ENCODE data around the gene CDH16. TPM values are rescaled to one million over a fixed set of nuclear protein-coding genes. Genes with fewer than 3 reads are reported as not detected.
"Not testable (repeated sequence)": the region's sequence is repeated elsewhere in the genome, so short reads cannot be mapped to it uniquely, and the experiment has no call there.

CDH16 gene, protein sequence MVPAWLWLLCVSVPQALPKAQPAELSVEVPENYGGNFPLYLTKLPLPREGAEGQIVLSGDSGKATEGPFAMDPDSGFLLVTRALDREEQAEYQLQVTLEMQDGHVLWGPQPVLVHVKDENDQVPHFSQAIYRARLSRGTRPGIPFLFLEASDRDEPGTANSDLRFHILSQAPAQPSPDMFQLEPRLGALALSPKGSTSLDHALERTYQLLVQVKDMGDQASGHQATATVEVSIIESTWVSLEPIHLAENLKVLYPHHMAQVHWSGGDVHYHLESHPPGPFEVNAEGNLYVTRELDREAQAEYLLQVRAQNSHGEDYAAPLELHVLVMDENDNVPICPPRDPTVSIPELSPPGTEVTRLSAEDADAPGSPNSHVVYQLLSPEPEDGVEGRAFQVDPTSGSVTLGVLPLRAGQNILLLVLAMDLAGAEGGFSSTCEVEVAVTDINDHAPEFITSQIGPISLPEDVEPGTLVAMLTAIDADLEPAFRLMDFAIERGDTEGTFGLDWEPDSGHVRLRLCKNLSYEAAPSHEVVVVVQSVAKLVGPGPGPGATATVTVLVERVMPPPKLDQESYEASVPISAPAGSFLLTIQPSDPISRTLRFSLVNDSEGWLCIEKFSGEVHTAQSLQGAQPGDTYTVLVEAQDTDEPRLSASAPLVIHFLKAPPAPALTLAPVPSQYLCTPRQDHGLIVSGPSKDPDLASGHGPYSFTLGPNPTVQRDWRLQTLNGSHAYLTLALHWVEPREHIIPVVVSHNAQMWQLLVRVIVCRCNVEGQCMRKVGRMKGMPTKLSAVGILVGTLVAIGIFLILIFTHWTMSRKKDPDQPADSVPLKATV
- total RNA-seq, result not detected in 2 replicates

- intact Hi-C loops (cut with micrococcal nuclease), result no loop called here
Measured at GRCh38 chr16:66918803-66919568, at the start of gene CDH16. TSS of gene CDH16 (minus strand) at chr16:66918885. CDS start at chr16:66918065, 820 bp downstream.

DNA sequence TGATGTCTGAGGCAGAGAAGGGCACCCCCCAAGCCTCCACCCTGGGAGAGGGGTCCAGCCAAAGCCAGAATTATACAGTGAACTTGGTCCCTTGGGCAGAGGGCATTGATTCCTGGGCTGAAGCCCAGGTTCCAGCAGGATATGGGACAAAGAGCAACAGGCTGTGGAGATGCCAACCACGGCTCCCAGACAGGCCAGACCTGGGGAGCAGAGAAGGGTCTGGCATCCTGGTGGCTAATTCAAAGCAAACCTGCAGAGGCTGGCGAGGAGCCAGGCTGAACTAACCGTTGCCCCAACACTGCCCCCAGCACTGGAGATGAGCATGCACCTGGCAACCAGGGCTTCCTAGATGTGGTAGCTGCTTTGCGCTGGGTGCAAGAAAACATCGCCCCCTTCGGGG lies 45.4 kb upstream of the CDH16 start:
- intact Hi-C loops (cut with micrococcal nuclease), result no loop called here

GRCh38 chr16:66961914-66962313 lies 43.2 kb upstream of the CDH16 start:
- intact Hi-C loops (cut with micrococcal nuclease), result loop anchor here (1.0 to 2.0 kb wide), 2 partner anchors 13 to 15 kb away; no protein-coding TSS in a partner anchor

DNA sequence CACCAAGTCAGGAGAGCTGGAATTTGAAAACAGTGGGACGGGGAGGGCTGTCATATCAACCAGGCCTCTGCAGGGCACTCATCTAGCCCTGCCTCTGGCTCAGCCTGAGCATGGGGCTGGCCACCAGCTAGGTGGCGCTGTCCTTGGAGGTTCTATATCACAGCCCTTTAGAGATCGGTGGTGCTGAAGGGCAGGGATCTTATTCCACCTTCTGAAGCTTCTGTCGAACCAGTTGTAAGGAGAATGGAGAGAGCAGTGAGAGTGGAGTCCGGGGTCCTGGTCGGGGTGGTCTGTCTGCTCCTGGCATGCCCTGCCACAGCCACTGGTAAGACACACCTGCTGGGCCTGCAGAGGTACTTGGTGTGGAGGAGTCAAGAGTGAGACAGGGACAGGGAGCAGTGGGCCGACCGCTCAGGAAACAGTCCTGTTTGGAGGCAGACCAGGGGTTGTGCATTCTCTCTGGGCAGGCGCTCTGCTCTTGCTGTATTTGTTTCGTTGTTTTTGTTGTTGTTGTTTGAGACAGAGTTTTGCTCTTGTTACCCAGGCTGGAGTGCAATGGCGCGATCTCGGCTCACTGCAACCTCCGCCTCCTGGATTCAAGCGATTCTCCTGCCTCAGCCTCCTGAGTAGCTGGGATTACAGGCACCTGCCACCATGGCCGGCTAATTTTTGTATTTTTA lies 42.5 kb upstream of the CDH16 start, which contains the start of gene CES3:
Gene CES3, plus strand, starts transcription at position 202 of the 680 bp plus-strand sequence. Its CDS starts 42 bp downstream, at position 244.
- intact Hi-C loops (cut with micrococcal nuclease), result loop anchor here (1.0 to 2.0 kb wide), 2 partner anchors 14 kb away; no protein-coding TSS in a partner anchor

- intact Hi-C loops (cut with micrococcal nuclease), result loop anchor here (2.0 kb wide), 1 partner anchor 15 kb away; no protein-coding TSS in a partner anchor
Measured at GRCh38 chr16:66960270-66960669, 41.6 kb upstream of the CDH16 start.

GRCh38 chr16:66959704-66960161 lies 41.0 kb upstream of the CDH16 start:
- intact Hi-C loops (cut with micrococcal nuclease), result loop anchor here (2.0 kb wide), 1 partner anchor 15 kb away; no protein-coding TSS in a partner anchor

DNA sequence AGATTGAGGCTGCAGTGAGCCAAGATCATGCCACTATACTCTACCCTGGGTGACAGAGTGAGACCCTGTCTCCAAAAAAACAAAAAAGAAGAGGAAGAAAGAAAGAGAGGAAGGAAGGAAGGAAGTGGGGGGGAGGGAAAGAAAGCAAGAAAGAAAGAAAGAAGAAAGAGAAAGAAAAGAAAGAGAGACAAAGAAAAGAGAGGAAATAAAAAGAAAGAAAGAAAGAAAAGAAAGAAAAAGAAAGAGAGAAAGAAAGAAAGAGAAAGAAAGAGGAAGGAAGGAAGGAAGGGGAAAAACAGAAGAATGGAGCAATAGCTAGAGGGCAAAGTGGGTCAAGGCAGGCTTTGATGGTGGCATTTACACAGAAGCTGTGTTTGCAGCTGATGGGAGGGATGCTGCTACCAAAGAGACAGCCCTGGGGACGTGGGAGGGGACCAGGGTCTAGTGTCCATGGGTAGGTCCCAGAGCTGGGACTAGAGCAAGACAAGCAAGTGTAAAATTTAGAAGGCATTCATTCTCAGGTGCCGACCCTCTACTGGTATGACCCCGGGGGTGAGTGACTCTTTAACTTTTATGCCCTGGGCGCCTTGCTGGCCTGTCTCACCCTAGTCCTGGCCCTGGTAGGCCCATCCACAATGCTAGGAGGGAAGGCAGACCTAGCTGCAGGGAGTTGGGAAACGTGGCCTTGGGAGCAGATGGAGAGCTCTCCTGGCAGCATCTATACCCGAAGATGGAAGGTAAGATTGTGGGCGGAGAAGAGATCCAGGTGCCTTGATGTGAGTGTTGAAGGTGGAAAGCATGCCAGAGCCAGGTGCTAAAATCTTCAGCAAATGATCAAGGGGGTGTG lies 40.4 kb upstream of the CDH16 start:
- intact Hi-C loops (cut with micrococcal nuclease), result no loop called here

GRCh38 chr16:66956154-66956457 lies 37.4 kb upstream of the CDH16 start:
- intact Hi-C loops (cut with micrococcal nuclease), result not testable (repeated sequence)

- intact Hi-C loops (cut with micrococcal nuclease), result not testable (repeated sequence)
Measured at GRCh38 chr16:66955363-66956153, 36.9 kb upstream of the CDH16 start.

GRCh38 chr16:66954097-66954659 lies 35.5 kb upstream of the CDH16 start:
- intact Hi-C loops (cut with micrococcal nuclease), result loop anchor here (1.0 kb wide), 8 partner anchors 23 to 493 kb away; partner anchors contain the start of genes FBXL8 and TRADD

GRCh38 chr16:66953462-66954096 lies 34.9 kb upstream of the CDH16 start:
- intact Hi-C loops (cut with micrococcal nuclease), result loop anchor here (1.0 kb wide), 8 partner anchors 24 to 494 kb away; partner anchors contain the start of genes FBXL8 and TRADD

DNA sequence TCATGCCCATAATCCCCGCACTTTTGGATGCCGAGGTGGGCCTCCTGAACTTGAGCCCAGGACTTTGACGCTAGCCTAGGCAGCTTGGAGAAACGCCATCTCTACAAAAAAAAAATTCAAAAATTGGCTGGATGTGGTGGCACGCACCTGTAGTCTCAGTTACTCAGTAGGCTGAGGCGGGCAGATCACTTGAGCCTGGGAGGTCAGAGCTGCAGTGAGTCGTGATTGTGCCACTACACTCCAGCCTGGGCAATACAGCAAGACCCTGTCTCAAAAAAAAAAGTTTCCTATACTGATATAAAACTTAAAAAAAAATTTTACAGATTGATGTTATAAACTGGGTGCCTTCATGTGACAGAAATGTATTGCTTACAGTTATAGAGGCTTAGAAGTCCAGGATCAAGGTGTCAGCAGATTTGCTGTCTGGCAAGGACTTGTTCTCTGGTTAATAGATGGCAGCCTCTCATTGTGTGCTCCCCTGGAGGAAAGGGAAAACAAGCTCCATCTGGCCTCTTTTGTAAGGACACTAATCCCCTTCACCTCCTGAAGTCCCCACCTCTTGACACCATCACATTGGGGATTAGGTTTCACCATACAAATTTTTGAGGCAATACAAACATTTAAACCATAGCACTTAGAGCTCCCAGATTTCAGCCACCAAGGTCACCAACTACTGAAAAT lies 33.9 kb upstream of the CDH16 start:
- intact Hi-C loops (cut with micrococcal nuclease), result no loop called here

- intact Hi-C loops (cut with micrococcal nuclease), result no loop called here
Measured at GRCh38 chr16:66950971-66951790, 32.5 kb upstream of the CDH16 start.

DNA sequence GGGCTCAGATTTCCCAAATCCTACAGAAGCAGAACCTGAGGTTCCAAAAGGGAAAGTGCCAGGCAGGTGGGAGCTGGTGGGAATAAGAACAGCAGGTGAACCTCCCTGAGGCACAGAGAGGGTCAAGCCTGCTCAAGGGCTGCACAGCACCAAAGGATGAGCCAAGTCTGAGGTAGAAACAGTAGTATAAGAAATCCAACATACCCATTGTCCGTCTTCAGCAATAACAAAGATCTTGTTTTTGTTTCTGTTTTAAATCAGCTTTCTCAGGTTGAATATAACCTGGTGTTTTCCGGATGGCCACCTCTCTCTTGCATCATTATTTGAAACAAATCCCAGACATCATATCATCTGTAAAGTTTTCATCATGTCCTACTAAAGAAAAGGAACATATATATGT lies 31.8 kb upstream of the CDH16 start:
- intact Hi-C loops (cut with micrococcal nuclease), result no loop called here

DNA sequence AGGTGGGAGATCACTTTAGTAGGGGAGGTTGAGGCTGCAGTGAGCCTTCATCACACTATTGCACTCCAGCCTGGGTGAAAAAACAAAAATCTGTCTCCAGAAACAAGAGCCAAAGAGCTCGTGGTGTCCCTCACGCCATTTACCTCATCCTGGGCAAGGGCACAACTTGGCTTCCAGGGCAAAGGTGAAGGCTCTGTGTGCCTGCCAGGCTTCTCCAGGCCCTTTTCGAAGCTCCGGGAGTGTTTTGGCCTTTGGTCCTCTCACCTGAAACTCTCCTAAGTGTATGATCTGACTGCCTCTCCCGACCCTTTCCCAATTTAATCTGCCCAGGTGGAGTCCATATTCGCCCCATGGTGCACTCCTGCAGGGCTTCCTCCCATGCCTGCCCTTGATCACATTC lies 30.8 kb upstream of the CDH16 start:
- intact Hi-C loops (cut with micrococcal nuclease), result no loop called here

DNA sequence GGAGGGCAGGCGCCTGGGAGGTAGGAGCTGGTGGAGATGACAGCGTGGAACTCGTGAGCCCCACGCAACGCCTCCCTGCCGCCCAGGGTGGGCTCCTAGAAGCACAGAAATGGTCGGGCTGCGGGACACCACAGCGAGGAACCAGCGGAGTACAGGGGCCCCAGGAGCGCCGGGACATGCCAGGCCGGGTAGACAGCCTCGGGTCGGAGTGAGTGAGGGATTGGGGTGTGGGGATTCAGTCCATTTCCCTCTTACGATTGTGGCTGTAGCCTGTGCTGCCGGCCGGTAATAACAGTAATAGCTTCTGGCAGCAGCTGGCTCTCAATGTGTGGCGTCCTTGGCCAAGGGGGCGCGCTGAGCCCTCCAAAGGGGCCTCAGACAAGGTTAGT lies 30.1 kb upstream of the CDH16 start:
- intact Hi-C loops (cut with micrococcal nuclease), result no loop called here

All from T-helper 1 cell treated with Interleukin-12 subunit alpha and Interleukin-12 subunit beta and Interleukin-4 antibody, amounts not matched to agents 30 ng/mL and 1 ng/mL, for 36 hours (primary cell).